Stimulated activated CD8-positive, alpha-beta memory T cell treated with anti-CD3 and anti-CD28 coated beads, Interleukin-4, amount 100 ng/mL, for 1 hour (primary cell): ENCODE data around the gene LRRC3C.
"Not testable (repeated sequence)": the region's sequence is repeated elsewhere in the genome, so short reads cannot be mapped to it uniquely, and the experiment has no call there.

ENCODE experiments used
- DNase-seq, 2 donors: peaks; one replicate each; pipeline ENCODE4 v3.0.0-alpha.2; 2020; ENCODE audit warnings: low read depth in 2 of 2, low spot score in 1 of 2

Gene LRRC3C

DNA sequence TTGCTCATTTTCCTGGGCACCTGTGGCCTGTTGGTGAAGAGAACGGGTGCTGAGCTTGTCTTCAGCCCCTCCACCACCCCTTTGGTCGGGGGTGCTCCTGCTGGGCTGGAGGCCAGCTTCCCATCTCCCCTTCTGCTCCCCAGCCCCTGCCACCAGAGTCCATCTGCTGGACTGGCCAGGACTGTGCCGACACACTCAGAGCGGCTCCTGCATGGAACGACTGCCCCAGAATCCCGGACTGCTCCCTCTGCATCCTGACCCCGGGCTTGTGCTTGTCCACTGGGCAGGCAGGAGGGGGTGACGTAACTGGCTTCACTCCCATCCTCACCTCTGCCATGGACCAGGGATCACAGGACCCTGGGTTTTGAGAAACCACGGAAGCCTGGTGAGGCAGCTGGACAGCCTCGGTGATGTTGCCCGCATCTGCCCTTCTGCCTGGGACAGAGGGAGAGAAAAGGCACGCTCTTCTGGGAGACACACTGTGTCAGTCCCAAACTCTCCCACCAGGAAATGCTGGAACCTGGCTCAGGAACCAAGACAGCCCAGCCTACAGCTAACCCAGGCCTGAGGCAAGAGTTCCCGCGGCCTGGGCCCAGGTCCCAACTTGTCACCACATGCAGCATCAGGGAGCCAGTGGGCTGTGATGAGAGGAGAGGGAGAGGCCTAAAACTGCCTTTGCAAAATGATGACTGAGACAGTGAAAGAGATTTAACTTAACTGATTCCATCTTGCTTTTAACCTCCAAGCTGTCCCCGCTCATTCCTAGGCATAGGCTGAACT is 19.2 kb downstream of the LRRC3C start:
- no peak for DNase-seq

DNA sequence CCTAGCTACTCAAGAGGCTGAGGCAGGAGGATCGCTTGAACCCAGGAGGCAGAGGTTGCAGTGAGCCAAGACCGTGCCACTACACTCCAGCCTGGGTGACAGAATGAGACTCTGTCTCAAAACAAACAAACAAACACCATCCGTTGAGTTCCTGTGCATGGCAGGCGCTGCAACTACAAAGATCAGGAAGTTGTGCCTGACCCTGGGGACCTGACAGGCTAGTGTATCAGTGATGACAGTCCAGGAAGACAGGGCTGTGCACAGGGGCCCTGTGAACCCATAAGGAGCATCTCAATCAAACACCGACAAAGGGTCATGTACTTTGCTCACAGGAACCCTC is 20.9 kb downstream of the LRRC3C start:
- DNase-seq = not testable (repeated sequence)

GRCh38 chr17:39949028-39949427 is 21.5 kb downstream of the LRRC3C start:
- DNase-seq = no peak

DNA sequence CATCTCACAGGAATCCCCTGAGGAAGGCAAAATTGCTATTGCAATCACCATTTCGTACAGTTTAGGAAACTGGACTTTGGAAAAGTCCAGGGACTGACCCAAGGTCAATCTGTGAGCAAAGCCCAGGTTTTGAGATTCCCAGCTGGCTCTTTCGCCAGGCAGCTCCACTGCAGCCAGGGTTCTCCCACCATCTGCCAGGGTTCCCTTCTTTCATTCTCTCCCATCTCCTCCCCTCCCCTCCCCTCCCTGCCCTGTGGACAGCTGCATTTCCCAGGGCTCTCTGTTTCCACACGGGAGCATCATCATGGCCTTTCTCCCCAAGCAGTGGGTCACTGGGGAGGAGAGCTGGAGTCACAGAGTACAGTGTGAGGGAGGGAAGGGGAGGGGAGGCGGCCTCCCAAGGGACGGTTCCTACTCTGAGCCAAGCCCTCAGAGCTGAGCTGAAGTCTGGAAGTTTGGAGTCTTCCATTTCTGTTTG is 23.4 kb downstream of the LRRC3C start:
- DNase-seq = no peak

DNA sequence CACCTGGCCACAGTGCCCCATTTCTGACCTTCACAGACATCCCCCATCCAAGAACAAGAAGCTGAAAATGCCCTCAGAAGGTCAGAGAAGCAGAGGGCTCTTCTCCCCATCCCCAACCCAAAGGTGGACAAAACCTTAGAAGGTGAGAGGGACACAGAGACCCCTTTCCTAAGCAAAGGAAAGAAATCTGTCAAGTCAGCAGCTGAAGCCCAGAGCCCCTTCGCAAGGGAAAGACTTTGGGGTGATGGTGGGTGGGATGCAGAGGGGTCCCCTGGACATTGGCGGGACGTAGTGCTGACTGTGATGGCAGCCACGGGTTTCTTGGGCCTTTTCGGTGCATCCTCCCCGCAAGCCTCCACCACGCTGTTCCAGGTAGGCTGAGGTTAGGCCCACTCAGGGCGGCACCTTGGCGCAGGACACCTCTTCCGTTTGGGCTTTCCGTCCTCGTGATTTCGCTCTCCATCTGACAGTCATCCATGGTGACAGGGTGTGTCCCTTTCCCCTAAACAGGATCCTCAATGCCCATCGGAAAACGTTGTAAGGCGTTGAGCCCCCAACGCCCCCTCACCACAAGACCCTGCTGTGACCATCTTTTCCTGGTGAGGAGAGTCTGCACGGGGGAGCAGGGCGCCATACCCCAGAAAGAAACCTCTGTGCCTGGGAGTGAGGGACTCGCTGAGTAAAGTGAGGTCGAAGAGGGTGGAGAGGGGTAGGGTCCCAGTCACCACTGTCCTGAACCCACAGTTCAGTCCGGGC is 24.6 kb downstream of the LRRC3C start:
- DNase-seq = no peak

DNA sequence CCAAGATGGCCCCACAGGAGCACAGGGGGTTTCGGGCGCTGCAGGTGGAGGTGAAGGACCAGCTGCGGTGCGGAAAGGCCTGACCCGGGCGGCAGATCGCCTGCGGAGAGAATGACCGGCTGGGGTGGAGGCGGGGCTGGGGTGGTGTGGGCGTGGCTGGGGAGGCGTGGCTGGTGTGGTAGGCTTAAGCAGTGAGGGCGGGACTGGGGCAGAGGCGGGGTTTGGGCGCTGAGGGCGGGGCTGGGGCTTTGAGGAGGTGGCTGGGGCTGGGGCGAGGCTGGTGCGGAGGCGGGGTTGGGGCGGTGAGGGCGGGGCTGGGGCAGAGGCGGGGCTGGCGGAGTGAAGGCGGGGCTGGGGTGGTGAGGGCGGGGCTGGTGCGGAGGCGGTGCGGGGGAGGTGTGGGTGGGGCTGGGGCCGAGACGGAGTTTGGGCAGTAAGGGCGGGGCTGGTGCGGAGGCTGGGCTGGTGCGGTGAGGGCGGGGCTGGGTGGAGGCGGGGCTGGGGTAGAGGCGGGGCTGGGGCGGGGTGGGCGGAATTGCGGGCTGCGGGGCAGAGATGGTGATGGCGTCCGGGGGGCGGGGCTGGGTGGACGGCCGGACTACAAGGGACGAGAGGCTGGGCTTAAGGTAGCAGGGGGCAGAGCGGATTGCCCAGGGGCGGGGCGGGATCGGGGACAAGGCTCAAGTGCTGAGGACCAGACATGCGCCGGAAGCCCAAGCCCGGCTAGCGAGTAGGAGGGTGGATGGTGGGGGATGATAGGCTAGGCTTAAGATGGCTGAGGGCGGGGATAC is 25.3 kb downstream of the LRRC3C start:
- DNase-seq = peak; percentile 95

DNA sequence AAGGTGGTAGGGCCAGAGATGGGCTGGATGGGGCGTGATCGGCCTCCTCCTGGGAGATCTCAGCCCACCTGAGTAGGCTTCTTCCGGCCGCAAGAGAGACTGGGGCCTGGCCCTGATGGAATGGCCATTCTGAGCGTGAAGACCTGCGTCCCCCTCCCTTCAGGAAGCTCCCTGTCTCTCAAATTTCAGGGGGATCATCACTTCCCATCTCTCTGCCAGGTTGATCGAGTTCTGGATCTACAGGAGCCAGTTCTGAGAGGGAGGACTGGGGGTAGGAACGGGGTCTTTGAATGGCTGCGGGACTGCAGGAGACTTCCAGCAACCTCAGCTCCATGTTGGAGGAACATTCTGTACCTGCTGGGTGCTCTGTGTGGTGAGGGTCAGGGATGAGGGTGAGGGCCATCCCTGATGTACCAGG is 25.9 kb downstream of the LRRC3C start:
- DNase-seq = no peak

GRCh38 chr17:39954876-39955275 is 27.3 kb downstream of the LRRC3C start:
- no peak for DNase-seq

GRCh38 chr17:39955726-39956225 is 28.2 kb downstream of the LRRC3C start:
- no peak for DNase-seq

DNA sequence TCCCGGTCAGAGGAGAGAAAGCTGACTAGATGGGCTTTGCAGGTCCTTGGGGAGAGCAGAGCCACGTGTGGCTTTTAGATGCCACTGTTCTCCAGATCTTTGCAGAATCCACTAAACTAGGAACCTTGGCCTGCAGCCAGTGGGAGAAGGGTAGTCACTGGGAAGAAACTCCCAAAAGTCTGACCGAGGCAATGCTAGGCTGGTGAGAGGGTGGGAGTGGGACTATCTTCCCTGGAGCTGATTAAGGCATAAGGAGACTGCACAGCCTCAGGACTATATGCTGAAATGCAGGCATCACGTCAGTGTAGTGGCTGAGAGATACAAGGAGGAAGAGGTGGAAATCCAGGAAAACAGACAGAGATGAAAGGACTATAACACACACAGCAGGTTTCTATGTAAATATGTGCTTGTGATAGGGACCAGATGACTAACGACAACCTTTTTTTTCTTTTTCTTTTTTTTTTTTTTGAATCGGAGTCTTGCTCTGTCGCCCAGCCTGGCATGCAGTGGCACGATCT is 33.1 kb downstream of the LRRC3C start:
- DNase-seq = no peak

GRCh38 chr17:39962642-39963220 is 35.2 kb downstream of the LRRC3C start, which contains the start of gene GSDMA:
Gene GSDMA (plus strand): TSS chr17:39963004. CDS start chr17:39965688, 2,684 bp downstream.
- no peak for DNase-seq

DNA sequence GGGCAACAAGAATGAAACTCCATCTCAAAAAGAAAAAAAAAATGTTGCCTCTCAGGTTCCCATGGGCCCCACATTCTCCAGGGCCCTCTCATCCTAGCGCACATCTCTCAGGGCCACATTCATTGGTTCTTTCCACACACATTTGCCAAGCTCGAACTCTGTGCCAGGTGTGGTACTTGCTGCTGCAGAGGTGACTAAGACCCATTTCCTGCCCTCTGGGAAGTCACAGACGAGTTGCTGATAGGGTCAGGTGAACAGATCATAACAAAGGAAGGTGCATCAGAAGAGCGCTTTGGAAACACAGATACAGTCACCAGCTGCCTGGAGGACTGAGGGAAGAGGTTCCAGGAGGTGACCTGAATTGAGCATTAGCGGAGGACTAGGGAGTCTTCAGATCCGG is 36.3 kb downstream of the LRRC3C start:
- no peak for DNase-seq

DNA sequence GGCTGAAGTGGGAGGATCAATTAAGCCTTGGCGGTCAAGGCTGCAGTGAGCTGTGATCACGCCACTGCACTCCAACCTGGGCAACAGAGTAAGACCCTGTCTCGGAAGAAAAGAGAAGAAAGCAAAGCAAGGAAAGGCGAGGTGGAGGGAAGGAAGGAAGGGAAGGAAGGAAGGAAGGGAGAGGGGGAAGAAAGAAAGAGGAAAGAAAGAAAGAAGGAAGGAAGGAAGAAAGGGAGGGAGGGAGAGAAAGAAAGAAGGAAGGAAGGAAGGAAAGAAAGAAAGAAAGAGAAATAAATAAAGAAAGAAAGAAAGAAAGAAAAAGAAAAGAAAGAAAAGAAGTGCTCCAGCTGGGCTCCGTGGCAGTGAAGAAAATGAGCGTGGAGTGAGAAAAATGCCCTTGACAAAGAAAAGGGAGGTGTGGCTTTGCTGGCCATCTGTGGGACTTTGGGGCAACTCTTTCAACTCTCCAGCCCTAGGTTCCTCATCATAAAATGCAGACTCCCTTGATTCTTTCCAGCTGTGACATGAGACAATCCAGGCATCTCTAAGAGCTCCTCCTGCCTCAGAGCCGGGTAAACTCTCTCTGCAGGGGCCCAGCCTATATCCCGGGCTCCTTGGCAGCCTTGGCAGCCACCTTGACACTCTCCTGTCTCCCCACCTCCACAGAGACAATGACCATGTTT is 37.6 kb downstream of the LRRC3C start:
- DNase-seq = no peak

GRCh38 chr17:39966771-39967170 is 39.2 kb downstream of the LRRC3C start:
- DNase-seq = no peak

GRCh38 chr17:39968761-39969160 is 41.2 kb downstream of the LRRC3C start:
- DNase-seq = no peak

DNA sequence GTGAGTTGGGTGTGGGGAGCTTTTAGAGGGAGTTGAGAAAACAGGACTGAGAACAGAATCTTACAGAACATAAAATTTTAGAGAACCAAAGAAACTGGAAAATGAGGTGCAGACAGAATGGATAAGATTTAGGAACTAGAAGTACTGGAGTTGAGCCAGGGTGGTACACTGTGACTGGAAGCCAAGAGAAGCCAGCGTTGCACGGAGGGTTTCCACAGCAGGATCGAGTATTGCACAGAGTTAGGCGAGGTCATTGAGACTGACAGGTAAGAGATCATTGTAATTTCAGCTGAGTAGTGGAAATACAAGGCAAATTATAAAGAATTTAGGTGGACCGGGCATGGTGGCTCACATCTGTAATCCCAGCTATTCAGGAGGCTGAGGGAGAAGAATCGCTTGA is 41.8 kb downstream of the LRRC3C start:
- DNase-seq = no peak

DNA sequence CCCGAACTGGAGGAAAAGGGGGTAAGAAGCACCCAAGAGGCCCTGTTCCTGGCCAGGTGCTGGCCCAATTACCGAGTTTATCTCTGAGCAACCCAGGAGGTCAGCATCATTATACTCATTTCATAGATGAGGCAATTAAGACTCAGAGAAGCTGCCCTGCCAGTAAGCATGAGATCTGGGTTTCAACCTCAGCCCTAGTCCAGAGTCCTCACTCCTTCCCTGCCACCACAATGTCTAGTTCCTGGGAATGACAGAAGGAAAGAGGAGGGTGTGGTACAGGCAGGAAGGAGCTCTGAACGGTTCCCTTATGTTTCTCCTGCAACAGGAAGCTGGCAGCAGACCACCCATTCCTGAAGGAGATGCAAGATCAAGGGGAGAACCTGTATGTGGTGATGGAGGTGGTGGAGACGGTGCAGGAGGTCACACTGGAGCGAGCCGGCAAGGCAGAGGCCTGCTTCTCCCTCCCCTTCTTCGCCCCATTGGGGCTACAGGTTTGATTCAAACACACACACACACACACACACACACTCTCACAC is 42.7 kb downstream of the LRRC3C start:
- no peak for DNase-seq

DNA sequence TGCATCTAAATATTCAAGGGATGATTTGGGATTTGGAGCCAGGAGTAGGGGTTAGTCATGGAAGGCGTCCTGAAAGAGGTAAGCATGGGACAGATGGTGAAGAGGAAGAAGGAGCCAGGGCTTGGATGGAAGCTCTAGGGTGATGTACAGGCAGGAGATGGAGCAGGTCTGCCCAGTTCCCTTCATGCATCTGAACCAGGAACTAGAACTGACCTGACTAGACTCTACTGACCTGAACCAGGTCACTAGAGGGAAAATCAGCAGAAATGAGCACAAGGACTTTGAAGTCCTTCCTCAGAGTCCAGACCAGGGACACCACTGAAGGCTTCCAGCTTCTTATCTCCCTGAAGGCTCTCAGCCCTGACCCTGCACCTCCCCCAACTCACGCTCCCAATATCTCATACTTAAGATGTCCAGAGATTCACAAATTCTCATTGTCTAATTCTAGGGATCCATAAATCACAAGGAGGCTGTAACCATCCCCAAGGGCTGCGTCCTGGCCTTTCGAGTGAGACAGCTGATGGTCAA is 43.6 kb downstream of the LRRC3C start:
- DNase-seq = no peak

GRCh38 chr17:39972271-39972670 is 44.7 kb downstream of the LRRC3C start:
- no peak for DNase-seq

DNA sequence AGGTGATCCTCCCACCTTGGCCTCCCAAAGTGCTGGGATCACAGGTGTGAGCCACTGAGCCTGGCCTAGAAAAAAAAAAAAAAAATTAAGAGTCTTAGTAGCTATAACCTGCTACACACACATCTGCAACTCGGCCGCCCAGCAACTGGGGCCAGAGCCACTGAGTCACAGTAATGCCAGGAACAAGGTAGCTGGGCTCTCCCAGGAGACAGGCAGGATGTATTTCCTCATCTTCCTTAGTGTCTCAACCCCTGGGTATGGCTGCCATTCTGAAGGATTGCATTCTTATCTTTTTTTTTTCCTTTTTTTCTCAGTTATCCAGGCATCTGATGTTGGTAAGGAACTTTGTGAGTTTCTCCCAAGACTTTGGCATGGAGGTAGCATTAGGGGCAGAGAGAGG is 46.0 kb downstream of the LRRC3C start:
- DNase-seq = no peak
